Hematopoietic multipotent progenitor cell treated with erythropoietin and hydrocortisone succinate and interleukin-3 and kit ligand, for 15 days (in vitro differentiated cells): ENCODE data around the gene MYPOP.
A peak's percentile ranks its signal among the peaks of the same experiment; 100 is the strongest.
"Not testable (repeated sequence)": the region's sequence is repeated elsewhere in the genome, so short reads cannot be mapped to it uniquely, and the experiment has no call there.

ENCODE experiments used
- DNase-seq: peaks from one replicate; pipeline ENCODE4 v3.0.0-alpha.2; 2015; ENCODE audit warnings: low spot score

The MYPOP gene

DNA sequence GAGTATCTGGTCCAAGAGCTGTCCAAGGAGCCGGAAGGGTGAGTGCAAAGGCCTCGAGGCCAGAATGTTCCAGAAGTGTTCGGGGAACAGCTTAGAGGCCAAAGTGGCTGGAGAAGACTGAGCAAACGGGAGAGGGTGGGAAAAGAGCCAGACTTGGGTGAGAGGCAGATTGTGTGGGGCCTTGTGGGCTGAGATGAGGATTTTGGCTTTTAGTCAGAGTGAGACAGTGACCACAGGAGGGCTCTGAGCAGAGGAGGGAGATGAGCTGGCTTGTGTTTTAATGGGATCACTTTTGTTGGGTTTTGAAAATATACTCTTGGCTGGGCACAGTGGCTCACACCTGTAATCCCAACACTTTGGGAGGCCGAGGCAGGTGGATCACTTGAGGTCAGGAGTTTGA is 6.5 kb upstream of the MYPOP start:
- no peak for DNase-seq

DNA sequence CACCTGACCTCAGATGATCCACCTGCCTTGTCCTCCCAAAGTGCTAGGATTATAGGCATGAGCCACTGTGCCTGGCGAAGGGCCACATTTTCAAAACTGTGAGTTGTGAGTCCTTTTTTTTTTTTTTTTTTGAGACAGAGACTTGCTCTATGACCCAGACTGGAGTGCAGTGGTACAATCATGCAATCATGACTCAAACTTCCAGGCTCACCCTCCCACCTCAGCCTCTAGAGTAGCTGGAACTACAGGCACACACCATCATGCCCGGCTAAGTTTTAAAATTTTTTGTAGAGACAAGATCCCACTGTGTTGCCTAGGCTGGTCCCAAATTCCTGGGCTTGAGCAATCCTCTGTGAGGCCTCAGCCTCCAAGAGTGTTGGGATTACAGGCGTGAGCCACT is 3.8 kb upstream of the MYPOP start:
- no peak for DNase-seq

DNA sequence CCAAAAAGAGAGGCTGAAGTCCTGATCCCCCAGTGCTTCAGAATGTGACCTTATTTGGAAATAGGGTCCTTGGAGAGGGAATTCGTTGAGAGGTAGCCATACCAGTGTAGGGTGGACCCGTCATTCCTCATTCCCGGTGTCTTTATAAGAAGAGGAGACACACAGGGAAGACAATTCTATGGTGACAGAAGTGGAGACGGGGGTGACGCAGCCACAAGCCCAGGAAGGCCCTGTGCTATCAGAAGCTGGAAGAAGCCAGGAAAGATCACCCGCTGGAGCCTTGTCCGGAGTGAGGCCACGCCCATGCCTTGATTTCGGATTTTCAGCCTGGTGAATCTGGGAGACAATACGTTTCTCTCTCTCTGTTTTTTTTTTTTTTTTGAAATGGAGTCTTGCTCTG is 2.6 kb upstream of the MYPOP start:
- DNase-seq: no peak

DNA sequence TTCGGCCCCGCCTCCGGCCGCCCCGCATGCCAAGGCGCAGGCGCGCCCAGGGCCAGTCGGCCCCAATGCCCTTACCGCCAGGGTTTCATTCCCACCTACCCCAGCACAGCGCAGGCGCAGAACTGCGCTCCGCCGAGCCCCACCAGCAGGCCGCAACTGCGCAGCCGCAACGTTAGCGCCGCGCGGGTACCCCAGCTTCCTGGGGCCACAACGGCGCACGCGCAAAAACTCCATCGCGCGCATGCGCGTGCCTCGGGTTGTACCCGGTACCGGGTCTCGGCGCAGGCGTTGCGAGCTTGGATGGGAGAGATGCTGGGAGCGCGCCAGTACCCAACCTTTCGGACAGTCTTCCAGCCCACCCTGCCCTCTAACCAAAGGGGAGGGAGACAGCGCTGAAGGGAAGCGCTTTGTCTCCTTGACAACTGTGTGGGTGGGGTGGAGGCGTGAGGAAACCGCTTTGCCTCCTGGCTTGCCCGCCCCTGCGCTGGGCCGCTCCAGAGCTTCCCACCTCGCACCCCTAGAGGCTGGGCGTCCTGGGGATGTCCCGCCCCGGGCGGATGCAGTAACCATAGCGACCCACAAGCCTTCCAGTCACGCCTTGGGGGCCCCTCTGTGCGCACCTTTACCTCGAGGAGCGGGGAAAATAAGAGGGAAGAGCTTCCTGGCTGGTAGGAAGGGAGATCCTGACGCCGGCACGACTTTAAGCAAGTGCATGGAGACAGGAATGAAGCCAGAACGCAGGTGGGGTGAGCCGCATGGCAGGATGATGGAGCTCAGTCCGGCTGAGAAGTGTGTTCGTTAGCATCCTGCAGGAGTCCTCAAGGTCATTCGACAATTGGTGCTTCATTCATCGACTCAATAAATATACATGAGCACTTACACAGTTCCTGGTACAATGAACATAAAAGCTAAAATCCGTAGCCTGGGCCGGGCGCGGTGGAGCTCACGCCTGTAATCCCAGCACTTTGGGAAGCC is 525 bp upstream of the MYPOP start:
- peak; percentile 98 for DNase-seq

DNA sequence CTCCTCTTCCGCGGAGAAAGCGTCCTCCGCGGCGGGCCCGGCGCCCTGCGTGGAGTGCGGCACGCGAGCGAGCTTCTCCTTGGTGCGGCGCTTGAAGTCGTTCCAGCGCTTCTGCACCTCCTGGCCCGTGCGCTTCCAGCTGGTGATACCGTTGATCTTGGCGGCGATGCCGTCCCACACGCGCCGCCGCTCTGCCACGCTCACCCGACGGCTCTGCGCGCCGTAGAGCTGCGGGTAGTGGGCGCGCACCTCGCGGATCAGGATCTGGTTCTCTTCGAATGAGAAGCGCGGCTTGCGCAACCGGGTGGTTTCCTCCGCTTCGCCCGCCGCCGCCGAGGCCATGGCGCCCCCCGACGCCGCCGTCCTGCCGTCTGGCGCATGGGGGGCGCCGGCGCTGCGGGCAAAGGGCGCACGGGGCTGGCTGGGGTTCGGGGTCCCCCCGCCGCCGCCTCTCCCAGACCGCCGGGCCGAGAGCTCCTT is 941 bp downstream of the MYPOP start:
- no peak for DNase-seq

DNA sequence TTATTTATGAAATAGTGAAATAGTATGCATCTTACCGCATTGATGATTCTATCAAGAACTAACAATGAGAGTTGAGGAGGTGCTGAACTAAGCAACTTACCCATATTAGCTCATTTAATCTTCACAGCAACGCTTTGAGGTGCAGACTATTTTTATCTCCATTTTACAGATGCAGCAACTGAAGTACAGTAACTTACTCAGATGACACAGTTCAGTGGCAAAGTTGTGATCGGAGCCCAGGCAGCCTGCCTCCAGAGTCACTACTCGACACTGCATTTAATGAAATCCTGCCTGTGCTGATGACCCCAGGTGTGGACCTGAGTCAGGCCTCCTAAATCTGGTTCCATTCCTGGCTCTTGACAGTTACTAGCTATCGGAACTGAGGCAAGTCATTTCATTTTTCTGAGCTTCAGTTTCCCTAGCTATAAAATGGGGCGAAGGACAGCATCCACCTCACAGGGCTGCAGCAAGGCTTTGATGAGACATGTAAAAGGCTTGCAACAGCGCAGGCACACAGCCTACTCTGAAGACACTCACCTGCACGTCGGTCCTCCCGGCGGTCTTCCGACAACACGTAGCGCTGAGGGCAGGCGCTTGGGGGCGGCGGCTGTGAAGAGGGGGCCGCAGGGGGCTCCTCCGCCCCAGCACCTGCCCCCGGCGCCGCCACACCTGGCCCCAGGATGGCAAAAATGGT is 1.5 kb downstream of the MYPOP start:
- DNase-seq: peak; percentile 38

DNA sequence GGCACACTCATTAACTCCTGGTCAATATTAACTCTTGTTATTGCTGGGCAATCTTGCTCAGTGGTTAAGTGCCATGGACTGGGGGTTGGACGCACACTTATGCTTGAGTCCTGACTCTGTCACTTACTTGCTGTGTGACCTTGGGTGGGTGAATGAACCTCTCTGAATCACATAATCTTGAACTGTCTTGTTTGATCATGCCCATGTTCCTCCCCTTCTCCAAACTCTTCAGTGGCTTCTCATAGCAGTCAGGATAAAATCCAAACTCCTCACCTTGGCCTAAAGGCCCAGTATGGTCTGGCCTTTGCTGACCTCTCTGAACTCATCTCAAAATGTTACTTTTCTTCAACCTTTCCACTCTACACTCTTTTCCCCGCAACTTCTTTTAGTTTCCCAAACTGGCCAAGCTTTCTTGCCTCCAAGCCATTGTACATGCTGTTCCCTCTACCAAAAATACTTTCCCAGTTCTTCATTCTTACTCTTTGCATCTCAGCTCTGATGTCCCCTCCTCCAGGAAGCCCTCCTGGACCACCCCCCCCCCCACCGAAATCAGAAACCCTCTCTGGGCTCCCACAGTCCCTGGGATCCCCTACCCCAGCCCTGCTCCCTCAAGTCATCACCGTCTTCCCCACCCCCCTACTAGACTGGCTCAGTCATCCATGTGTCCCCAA is 2.4 kb downstream of the MYPOP start:
- DNase-seq: no peak

DNA sequence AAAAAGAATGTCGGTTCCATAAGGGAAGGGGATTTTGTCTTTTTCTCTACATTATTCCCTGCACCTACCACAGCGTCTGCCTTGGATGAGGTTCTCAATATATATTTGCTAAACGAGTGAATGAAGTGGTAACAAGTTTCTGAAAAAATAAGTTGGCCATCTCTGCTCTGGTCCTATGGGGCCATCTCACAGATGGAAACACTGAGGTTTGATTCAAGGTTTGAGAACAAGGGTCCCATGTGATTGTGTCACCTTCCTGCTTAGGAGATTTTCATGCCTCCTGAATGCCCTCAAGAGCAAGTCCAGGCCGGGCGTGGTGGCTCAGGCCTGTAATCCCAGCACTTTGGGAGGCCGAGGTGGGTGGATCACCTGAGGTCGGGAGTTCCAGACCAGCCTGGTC is 3.2 kb downstream of the MYPOP start:
- DNase-seq: no peak

DNA sequence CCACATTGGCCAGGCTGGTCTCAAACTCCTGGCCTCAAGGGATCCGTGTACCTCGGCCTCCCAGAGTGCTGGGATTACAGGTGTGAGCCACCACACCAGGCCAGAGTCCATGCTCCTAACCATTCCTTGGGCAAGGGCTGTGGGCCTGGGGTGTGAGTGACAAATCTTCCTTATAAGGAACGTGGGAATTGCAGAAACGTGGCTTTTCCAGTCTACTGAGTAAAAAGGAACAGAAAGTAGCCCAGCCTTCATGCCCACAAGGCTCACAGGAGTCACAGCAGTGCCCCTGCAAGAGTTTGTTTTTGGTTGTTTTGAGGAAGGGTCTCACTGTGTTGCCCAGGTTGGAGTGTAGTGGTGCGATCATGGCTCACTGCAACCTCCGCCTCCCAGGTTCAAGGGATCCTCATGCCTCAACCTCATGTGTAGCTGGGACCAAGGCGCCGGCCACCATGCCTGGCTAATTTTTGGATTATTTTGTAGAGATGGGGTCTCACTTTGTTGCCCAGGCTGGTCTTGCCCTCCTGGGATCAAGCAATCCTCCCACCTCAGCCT is 5.1 kb downstream of the MYPOP start:
- DNase-seq: no peak

DNA sequence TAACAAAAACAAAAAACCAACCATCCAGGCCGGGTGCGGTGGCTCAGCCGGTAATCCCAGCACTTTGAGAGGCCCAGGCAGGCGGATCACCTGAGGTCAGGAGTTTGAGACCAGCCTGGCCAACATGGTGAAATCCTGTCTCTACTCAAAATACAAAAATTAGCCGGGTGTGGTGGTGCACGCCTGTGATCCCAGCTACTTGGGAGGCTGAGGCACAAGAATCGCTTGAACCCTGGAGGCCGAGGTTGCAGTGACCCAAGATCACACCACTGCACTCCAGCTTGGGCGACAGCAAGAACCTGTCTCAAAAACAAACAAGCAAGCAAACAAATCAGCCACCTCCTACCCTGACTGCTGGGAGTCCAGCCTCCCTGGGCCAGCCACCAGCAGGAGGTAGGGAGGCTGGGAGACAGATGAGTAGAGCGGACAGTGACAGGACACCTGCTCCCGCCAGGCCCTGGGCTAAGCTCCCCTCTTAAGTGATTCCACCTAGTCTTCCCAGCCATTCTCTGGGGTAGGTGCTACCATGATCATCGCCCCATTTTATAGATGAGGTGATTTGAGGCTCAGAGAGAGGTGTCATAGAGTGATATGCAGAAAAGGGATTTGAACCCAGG is 6.3 kb downstream of the MYPOP start:
- DNase-seq: not testable (repeated sequence)

DNA sequence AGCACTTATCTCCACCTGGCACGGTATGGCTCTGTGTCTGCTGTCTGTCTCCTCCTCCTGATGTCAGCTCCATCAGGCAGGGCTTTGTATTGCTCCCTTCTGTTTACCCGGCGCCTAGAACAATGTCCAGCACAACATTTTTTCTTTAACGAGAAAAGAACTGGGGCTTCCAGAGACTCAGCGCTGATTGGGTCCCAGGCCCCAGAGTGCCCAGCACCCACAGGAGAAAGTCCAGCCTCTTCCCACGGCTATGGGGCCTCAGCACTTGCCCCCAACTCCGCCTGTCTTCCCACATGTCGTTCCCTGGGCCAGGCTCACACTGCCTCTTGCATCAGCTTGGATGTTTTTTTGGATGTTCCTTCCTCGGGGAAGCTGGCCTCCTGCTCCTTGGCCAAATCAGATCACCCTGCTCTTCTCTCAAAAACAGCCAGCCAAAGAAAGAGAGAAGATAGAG is 6.9 kb downstream of the MYPOP start:
- DNase-seq: no peak

DNA sequence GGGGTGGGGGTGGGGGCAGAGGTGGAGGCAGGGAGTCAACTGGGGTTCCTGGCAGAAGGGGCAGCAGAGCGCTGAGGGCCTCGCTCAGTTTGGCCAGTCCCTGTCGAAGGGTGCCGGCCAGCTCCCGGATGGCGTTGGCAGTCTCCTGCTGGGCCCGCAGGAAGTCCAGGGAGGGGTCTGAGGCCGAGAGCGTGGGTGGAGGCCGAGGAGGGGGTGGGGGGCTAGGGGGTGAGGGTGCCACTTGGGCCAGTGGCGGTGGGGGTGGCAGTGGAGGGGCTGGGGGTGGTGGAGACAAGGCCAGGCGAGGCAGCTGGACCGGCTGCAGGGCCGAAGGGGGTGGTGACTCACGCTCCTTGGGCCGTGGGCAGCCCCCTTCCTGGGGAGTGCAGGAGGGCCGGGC is 11.5 kb downstream of the MYPOP start:
- no peak for DNase-seq

DNA sequence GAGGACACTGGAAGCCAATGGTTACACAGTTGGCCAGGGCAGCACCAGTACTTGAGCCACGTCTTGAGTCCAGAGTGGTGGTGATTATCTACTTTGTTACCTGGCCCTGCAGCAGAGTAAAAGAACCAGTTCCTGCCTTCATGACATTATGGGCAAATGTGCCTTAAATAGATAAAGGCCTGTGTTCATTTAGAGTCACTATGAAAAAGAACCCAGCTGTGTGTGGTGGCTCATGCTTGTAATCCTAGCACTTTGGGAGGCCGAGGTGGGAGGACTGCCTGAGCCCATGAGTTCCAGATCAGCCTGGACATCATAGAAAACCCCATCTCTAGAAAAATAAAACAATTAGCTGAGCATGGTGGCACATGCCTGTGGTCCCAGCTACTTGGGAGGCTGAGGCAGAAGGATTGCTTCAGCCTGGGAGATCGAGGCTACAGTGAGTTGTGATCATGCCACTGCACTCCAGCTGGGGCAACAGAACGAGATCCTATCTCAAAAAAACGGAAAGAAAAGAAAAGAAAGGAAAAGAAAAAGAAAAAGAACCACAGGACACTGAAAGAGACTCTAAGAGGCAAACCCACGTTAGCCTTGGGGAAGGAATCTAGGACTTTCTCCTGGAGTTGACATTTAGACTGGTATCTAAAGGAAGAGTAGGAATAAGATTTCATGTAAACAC is 13.1 kb downstream of the MYPOP start:
- peak; percentile 19 for DNase-seq

DNA sequence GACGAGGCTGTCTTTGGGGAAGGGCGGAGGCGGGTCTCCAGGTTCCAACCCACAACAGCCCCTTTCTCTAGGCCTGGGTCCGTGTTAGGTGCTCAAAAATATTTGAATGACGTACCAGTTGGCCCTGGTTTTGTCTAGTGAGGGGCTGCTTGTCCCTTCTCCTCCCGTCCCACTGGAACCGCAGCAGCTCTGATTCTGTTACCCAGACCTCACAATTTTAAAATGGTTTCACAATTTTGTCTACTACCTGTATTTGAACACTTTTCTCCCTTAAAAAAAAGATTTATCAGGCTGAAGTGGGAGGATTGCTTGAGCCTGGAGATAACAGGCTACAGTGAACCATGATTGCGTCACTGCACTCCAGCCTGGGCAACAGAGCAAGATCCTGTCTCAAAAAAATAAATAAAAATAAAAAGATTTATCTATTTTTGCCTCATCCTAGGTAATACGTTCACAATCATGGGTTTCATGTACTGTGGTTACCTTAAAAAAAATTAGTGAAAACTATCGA is 15.2 kb downstream of the MYPOP start:
- DNase-seq: no peak

DNA sequence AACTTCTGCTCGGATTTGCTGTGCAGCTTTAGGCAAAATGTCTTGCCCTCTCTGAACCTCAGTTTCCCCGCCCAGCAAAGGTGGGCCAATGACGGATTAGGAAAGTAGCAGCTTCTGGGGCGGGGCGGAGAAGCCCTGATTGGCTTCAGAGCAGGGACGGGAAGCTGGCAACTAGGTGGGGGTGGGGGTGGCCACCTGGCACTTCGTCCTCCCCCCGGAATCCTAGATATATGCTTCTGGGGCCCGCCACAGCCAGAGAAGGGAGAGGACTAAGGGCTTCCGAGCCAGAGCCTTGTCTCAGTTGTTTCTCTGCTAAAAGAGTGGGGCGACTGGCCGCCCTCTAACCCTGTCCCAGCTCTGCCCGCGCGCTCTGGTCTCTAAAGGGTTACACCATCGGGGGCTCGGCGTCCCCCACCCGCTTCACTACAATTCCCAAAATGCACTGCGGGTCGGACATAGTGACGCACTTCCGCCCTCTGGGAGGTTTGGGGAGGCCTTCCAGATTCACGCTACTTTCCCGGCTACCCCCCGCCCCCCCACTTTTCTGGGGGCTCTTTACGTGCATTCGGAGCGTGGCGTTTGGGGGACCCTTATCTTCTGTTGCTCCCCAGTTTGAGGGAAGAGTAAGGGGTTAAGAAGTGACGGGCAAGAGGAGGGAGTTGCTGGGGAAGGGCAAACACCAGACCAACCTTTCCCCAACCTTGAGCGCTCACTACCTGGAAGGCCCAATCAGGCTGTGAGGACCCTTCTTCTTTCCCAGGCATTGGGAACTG is 15.8 kb downstream of the MYPOP start:
- DNase-seq: peak; percentile 94

DNA sequence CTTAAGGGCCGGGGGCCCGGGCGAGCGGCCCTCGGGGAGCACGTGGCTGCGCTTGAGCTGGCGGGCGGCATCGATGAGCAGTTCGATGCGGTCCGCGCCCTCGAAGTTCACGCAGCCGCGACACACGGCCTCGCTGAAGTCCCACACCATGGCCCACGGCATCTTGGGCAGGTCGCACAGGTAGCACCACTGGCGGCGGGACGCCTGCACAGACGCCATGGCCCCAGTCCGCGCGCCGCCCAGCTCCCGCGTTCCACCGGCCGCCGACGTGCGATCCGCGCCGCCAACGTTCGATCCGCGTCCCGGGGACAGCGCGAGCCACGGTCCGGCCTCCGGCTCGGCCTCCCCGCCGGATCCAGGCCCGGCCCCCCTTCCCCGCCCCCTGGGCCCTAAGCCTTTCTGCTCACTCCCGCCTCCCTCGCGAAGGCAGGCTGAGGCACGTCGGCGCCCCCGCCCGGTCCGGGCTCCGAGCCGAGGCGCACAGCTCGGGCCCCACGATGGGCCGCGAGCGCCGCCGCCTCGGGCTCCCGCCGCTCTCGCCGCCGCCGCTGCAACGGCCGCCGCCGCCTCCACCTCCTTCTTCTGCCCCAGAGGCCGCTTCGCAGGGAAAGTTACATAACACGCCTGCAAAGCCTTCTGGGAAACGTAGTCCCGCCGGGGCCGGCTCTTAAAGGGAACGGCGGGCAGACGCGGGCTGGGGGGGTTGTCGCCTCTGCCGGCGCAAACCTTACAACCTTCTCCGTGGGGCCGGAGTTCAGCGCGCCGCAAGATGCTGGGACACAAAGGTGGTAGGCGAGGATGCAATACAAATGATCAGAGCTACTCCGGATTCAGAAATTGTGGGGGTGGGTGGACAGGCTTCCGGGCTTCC is 16.6 kb downstream of the MYPOP start, which contains the start of gene IRF2BP1:
Gene IRF2BP1, minus strand, starts transcription at position 586 of the 871 bp plus-strand sequence. Its CDS starts 367 bp downstream, at position 219.
- DNase-seq: peak; percentile 93

DNA sequence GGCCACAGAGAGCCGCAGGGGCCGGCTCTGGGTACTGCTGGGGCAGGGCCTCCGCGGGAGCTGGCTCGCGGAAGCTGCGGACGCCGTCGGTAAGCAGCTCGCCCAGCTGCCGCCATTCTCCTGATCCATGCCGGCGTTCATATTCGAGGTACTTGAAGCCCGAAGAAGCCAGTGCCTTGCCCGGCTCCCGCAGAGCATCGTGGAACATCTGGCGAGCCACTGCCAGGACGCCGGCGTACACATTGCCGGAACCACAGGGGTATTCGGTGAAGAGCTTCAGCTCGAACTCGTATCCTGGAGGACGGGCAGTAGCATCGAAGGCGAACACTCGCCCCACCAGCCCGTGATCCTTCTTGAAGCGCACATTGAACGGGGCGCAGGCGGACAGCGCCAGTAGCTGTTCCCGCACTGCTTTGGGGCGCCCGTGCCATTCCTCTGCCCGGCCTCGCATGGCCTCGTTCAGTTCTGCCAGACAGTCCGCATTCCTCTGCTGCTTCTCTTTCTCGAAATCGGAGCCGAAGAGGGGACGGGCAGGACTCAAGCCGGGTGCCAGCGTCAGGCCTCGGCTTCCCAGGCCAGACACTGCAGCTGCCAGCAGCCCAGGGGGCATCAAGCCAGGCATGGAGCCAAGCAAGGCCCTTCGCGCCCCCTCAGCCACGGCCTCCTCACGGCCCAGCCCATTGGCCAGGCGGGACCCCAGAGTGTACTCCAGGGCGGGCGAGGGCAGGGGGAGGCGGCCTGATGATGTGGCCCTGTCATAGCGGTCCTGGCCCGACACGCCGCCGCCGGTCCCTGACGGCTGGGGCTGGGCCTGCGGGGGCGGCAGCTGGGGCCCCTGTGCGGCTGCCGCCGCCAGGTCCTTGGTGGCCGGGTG is 17.5 kb downstream of the MYPOP start:
- DNase-seq: no peak
